WERI-Rb-1 (cell line): ENCODE measurements around the gene KDM5C.
A peak's percentile ranks its signal among the peaks of the same experiment; 100 is the strongest.

Experiments
- DNase-seq: peaks from one replicate; pipeline ENCODE4 v3.0.0-alpha.2; 2020
- H3K27ac ChIP-seq: fragments of 250-450 bp; sonication (Bioruptor Pico); 2 replicates; pipeline ENCODE4 v1.5.1; 2020; ENCODE audit warnings: mild to moderate bottlenecking, moderate library complexity
- H3K27me3 ChIP-seq: fragments of 250-450 bp; sonication (Bioruptor Pico); 2 replicates; pipeline ENCODE4 v1.5.1; 2021; ENCODE audit warnings: mild to moderate bottlenecking, low read depth, moderate library complexity; ENCODE audit not compliant: insufficient read depth, severe bottlenecking
- H3K36me3 ChIP-seq: fragments of 250-450 bp; sonication (Bioruptor Pico); 2 replicates; pipeline ENCODE4 v1.5.1; 2020; ENCODE audit warnings: mild to moderate bottlenecking, moderate library complexity
- H3K4me3 ChIP-seq: 2 replicates; pipeline ENCODE4 v1.5.1; 2011; ENCODE audit warnings: low read depth, mild to moderate bottlenecking, control low read depth, low read length
- H3K9me3 ChIP-seq: fragments of 250-450 bp; sonication (Bioruptor Pico); 2 replicates; pipeline ENCODE4 v1.5.1; 2021; ENCODE audit warnings: mild to moderate bottlenecking, moderate library complexity; ENCODE audit not compliant: severe bottlenecking
- CTCF ChIP-seq: IDR thresholded peaks from 2 replicates; pipeline ENCODE4 v1.5.1; 2011; ENCODE audit warnings: low read depth, mild to moderate bottlenecking, control low read depth, inconsistent platforms, low read length

The KDM5C gene

GRCh38 chrX:53227224-53227765, 2.3 kb upstream of the KDM5C start:
- peaks cover 16% of the 10 kb centered on the region for H3K36me3 ChIP-seq
- no peak for DNase-seq
- H3K9me3 ChIP-seq: no peaks in the 10 kb centered on the region
- H3K4me3 ChIP-seq: no peak overlapping the region
- H3K27me3 ChIP-seq: peaks cover 13% of the 10 kb centered on the region
- H3K27ac ChIP-seq: no peak overlapping the region
- no peak for TF ChIP-seq CTCF

DNA sequence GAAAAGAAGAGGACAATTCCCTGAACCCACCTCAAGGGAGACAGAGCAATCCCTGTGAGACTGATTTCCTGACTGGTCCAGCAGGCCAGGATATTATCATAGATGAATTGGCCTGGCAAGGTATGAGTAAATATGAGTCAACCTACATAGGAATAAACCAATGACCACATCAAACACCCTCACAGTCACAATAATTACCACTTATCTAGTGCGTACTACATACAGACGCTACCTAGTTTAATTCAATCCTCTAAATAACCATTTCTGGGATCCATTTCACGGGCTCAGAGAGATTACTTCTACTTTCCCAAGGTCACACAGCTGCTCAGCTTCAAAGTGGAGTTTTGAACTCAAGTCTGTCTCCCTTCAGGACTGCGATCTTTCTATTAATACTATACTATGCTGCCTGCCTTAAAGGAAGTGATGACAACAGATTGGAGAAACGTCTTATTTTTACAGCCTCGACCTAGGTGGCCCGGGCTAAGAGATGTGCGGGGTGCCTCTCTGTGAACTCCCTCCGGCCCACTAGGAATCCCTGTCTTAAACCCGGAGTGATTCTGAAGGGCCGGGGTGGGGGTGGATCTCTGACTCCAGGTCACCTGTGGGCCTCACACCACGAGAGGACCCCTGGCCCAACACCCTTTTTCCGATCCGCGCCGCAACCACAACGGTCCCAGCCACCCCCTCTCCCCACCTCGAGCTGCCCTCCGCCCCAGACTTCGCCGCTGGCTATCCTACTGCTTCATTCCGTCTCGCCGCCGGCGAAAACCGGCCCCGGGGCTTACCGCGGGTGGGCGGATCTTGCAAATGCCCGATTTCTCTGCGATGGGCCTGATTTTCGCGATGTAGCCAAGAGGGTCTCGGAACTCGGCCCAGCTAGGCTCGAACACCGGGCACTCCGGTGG, 800 bp downstream of the KDM5C start:
- no peak for DNase-seq
- H3K27ac ChIP-seq: peak overlapping the region; percentile 100
- peak overlapping the region; percentile 94 for H3K4me3 ChIP-seq
- TF ChIP-seq CTCF: no peak
- no peaks in the 10 kb centered on the region for H3K27me3 ChIP-seq
- H3K9me3 ChIP-seq: no peaks in the 10 kb centered on the region
- peaks cover 41% of the 10 kb centered on the region for H3K36me3 ChIP-seq

- TF ChIP-seq CTCF: 0 out of 2 replicates have a peak, but pooled peaks have one; percentile 22
- H3K4me3 ChIP-seq: peak overlapping the region; percentile 94
- H3K27me3 ChIP-seq: no peaks in the 10 kb centered on the region
- H3K36me3 ChIP-seq: peaks cover 51% of the 10 kb centered on the region
- DNase-seq: no peak
- H3K27ac ChIP-seq: no peak overlapping the region
- H3K9me3 ChIP-seq: no peaks in the 10 kb centered on the region
These were observed 1.8 kb downstream of the KDM5C start for GRCh38 chrX:53223068-53223693.

DNA sequence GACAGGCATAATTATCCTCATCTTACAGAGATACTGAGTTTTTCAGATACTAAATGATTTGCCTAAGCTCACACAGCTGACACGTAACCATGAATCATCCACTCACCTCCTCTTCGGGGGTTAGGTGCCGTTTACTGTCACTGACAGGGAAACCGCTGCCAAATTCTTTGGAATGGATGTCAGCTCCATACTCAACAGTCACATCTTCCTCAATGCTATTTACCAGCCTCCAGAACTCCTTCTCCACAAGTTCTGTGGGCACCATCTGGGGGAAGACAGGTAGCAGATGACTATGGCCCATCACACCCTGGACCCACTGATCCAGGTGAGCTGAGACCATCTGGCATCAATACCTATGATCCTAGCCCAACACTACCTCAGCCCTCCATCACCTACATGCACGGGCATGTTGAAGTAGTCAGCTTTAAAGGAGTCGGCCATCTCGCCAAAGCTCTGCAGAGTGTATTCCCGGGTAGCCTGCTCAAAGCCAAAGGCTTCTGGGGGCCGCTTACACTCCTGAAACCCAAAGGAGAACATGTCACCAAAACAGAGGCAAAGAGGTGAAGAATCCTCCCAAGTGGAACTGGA, 13.5 kb downstream of the KDM5C start:
- TF ChIP-seq CTCF: no peak
- Histone ChIP-seq H3K36me3 (peaks cover 82% of the 10 kb centered on the region), H3K27me3 (no peaks in the 10 kb centered on the region), H3K27ac (no peak overlapping the region), H3K9me3 (no peaks in the 10 kb centered on the region), H3K4me3 (no peak overlapping the region)
- no peak for DNase-seq

DNA sequence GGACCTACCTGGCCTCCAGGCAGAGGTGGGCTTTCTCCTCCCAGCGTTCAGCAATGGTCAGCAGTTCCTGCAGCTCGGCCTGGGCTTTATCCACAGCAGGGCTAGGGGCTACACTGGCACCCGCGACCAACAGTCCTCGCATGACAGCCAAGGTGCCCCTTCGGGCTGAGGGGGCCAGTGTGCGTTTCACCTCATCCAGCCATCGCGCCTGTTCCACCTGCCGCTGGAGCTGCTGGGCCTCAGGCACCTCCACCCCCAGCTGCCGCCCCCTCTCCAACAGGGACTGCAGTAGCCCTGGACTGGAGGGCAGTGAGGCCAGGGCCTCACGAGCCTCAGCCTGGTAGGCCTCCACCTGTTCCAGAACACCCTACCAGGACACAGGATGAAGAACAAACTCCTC, 28.3 kb downstream of the KDM5C start:
- no peak for DNase-seq
- no peaks in the 10 kb centered on the region for H3K9me3 ChIP-seq
- no peak overlapping the region for H3K4me3 ChIP-seq
- H3K36me3 ChIP-seq: peaks cover 87% of the 10 kb centered on the region
- H3K27ac ChIP-seq: no peak overlapping the region
- H3K27me3 ChIP-seq: no peaks in the 10 kb centered on the region
- TF ChIP-seq CTCF: no peak
